HS-27A (cell line): ENCODE measurements around the gene STX12.
"Not testable (repeated sequence)": the region's sequence is repeated elsewhere in the genome, so short reads cannot be mapped to it uniquely, and the experiment has no call there.

Source experiments
- DNase-seq: peaks from one replicate; pipeline ENCODE4 v3.0.0-alpha.2; 2012; ENCODE audit warnings: low read depth, missing footprints

The STX12 gene

DNA sequence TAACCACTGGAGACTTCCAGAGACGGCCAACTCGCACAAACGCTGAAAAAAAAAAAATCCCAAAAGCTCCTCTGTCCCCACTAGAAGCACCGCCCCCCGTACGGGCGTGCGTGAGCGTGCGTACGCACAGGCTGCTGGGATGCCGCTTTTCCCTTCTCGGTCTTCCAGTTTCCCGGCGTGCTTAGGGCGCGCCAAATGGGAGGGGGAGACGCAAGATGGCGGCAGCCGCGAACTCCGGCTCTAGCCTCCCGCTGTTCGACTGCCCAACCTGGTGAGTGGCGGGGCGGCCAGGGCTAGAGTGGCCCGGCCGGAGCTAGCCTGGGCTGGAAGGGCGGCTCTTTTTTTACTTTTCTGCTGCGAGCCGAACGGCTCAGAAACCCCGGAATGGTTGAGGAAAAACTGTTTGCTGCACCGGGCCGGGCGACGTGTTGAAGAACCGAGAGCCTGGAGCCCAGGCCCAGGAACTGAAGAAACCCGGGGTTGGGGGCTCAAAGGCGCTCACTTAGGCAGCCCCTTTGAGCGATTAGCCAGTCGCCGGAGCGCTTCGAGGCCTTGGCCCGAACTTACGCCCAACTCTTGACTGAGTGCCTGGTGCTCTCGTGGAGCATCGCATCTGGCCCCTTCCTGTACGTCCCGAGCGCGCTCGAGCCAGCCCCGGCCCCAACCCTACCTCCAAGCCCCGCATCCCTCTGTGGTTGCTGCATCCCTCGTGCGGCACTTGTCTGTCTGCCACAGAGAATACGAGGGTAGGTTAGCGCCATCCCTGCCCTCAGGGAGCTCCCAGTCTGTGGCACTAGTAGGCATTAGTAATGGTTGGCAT lies 57.8 kb downstream of the STX12 start, which contains the start of gene PPP1R8:
Gene PPP1R8 (plus strand): TSS at position 162 of the 820 bp plus-strand sequence. CDS start 54 bp downstream, at position 216.
- DNase-seq: peak; percentile 89

DNA sequence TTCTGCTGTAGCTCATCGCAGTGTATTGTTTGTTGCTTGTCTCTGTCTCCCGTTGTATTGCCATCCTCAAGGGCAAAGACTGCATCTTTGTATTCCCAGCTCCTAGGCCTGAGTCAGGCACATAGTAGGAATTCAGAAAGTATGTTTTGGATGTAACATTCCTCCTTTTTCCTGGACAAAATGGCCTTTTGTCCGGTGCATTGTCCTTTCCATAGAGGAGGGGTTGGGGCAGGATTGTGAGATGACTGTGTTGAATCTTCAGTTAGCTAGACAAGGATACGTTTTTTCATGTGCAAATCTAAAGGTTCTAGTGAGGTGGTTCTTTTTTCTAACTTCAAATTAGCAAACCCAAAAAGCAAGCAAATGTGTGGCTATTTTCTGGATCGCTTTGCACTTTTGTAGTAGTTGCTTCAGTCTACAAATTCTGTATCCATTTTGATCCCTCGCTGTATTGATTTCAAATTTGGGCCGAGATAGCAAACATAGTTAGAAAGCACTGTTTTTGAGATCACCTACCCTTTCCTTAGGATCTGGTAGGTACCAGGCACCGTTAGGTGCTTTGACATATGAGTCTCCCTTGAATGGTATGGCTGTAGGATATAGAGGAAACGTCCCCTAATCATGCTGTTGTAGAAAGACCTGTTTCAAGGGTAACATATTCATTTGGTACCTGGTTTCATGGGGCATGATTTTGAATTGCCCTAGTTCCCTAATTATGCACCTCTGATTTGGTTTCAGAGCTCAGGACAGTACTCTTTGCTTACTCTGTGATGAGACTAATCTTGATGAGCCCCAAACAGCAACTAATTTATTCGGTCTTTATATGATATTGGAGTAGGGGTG lies 58.8 kb downstream of the STX12 start:
- no peak for DNase-seq

DNA sequence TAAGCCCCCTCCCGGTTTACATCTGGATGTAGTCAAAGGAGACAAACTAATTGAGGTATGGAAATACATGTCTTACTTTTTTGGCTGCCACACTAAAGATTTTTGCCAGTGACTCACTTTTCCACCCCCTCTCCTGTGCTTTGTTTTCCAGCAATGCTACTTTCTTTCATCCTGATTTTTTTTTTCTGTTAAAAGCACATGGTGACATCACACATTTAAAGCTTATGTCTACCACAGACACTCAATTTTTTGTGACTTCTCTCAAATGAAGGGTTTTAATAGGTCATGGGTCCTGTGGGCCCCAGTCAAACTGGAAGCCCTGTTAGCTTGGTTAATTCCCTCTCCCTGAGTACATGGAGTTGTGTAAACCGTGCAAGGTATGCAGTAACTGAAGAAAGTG lies 59.7 kb downstream of the STX12 start:
- DNase-seq: no peak

DNA sequence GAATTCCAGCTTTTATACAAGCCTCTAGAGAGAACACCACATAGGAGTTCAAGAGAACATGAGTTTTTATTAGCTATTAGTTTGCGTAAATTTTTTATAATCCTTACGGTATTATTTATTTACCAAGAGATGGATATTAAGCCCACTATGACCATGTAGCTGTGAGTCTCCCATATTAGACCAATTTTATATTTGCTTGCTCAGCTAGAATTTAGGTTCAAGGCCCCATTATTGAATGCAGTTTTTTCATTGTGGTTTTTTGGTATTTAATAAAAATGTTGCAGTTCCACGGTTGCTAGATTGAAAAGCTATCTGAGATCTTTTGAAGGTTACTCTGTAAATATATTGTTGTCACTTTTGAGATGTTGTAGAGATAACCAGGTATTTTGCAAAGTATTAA lies 60.5 kb downstream of the STX12 start:
- no peak for DNase-seq

DNA sequence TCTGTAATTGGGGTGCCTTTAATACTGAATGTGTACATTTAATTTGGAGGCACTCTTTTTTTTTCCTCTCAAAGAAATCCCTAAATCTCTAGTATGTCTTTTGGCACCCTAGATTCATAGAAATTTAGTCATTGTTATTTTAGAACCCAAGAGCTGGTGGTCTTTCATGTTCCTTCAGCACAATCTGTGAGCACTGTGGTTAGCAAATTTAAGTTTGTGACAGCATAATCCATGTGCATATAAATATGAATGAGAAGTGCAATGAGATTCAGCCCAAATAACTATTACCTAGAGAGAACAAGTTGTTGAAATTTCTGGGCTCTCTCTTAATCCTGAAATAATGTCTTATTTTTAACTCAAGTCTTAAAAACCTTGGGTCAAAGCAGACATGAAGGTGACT lies 62.0 kb downstream of the STX12 start:
- DNase-seq: no peak

GRCh38 chr1:27835501-27835900 lies 62.5 kb downstream of the STX12 start:
- DNase-seq: no peak

DNA sequence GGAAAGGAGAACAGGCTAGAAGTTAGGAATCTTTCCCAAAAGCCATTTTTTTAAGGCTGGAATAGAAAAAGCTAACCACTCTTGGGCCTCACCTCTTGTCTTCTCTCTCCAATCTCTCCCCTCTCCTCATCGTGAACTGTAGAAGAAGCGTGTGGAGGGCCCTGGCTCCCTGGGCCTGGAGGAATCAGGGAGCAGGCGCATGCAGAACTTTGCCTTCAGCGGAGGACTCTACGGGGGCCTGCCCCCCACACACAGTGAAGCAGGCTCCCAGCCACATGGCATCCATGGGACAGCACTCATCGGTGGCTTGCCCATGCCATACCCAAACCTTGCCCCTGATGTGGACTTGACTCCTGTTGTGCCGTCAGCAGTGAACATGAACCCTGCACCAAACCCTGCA lies 76.9 kb downstream of the STX12 start:
- no peak for DNase-seq

- DNase-seq: no peak
These were observed 82.1 kb downstream of the STX12 start for GRCh38 chr1:27855085-27855484.

DNA sequence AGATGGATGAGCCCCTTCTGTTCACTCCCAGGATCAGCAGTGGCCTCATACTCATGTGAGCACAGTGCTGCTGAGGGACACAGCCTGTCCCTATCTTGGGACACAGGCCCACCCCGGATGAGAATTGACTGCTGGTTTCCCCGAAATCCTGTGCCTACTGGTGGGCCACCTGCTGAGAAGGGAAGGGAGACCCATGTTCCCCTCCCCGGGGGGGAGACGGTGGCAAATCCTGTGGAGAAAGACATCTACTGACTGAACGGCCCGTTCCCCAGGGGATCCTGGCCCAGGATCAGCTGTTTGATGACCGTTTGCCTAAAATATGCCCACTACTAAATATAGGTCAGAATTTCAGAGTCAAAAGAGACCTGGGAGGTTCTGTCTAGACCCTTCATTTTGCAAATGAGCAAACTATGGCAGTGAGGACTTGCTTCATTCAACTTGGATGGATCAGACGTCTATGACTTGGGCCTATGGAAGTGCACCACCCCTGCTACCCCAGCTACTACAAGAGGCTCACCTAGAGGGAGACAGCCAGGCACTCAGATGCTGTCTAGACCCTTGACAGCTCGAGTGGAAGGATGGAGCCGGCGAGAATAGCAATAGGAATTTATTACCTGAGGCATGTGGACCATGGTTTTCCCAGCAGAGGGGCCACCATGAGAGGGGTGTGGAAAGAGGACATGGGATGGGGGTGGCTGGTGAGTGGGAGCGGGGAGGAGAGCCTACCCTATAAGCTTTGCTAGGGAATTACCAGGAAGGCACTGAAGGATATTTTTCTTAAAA lies 83.7 kb downstream of the STX12 start:
- DNase-seq: no peak

- not testable (repeated sequence) for DNase-seq
These were observed 84.5 kb downstream of the STX12 start for GRCh38 chr1:27857552-27857951.

DNA sequence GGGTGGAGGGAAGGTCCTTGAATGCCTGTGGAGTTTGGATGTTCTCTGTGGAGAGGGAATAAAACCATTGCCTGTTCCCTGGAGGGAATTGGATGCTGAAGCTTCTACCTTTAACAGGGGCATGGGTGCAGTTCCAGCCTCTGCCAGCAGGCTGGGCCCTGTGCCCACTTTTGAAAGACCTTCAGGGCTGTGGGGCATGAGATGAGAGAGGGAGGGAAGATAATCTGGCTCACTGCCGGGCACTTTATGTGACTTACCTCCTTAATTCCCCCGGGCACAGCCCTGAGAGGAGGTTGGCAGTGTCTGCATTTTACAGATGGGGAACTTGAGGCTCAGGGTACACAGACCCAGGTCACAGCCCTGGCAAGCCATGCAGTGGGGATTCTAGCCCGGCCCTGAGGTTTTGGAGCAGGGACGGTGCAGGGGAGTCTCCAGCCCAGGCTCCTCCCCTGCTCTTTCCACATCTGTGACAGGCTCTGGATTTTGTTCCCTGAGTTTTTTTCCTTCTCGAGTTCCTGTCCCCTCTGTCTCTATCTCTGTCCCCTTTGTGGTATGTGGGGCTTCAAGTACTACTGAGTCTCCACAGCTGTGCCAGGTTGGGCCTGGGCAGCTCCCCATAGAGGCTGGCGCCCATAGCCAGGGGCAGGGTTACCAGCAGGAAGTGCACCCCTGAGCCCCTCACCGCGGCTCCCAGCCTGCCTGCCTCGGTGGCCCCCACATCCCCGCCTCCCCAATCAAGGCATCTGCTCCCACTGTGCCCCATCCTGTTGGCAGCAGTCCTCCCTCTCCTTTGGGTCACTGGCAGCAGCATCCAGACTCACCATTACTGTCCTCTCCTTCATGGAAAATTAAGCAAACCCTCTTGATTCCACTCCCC lies 85.3 kb downstream of the STX12 start:
- DNase-seq: peak; percentile 66

- DNase-seq: no peak
These were observed 86.0 kb downstream of the STX12 start for GRCh38 chr1:27858949-27859576.

DNA sequence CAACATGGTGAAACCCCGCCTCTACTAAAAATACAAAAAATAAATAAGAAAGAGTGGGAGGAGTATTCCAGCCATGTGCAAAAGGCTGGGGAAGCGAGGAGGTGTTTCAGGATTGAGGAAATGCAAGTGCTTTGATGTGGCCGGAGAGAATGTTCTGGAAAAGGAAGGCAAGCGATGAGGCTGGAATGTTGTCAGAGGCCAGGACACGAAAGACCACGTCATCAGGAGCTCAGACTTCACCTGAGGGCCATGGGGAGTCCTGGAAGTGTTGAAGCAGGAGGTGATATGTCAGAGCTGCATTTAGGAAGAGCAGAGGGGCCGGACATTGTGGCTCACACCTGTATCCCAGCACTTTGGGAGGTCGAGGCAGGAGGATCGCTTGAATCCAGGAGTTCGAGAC lies 88.4 kb downstream of the STX12 start:
- no peak for DNase-seq

- DNase-seq: no peak
These were observed 89.0 kb downstream of the STX12 start for GRCh38 chr1:27862004-27862403.

- peak; percentile 61 for DNase-seq
These were observed 89.9 kb downstream of the STX12 start for GRCh38 chr1:27862671-27863537.

- no peak for DNase-seq
These were observed 90.5 kb downstream of the STX12 start for GRCh38 chr1:27863538-27863915.

DNA sequence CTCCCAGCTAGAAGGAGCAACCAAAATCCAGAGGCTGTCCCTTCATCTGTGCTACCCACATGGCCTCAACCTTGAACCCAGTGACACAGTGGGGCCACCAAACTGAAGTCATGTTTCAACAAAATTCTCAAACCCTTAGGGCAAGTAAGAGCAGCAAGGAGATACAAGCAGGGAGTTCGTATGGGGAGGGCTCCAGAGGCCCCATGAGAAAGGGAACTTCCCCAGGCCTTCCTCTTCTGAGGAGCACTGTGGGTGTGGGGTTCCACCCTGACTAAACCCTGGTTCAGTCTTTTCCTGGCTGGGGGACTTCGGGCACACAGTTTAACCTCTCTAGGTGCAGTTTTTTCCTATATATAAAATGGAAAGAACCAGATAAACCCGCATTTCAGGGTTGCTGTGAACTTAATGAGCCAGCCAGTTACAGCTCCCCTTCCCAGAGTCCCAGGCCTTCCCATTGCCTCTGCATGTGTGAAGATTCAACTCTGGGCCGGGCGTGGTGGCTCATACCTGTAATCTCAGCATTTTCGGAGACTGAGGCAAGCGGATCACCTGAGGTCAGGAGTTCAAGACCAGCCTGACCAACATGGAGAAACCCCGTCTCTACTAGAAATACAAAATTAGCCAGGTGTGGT lies 91.4 kb downstream of the STX12 start:
- DNase-seq: no peak

DNA sequence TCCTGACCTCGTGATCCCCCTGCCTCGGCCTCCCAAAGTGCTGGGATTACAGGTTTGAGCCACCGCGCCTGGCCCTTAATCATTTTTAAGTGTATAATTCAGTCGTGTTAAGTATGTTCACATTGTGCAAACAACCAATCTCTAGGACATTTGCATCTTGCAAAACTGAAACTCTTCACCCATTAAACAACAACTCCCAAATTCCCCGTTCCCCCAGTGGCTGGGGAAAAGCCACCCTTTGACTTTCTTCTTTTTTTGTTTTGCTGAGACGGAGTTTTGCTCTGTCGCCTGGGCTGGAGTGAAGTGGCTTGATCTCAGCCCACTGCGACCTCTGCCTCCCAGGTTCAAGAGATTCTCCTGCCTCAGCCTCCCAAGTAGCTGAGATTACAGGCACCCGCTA lies 92.8 kb downstream of the STX12 start:
- no peak for DNase-seq

DNA sequence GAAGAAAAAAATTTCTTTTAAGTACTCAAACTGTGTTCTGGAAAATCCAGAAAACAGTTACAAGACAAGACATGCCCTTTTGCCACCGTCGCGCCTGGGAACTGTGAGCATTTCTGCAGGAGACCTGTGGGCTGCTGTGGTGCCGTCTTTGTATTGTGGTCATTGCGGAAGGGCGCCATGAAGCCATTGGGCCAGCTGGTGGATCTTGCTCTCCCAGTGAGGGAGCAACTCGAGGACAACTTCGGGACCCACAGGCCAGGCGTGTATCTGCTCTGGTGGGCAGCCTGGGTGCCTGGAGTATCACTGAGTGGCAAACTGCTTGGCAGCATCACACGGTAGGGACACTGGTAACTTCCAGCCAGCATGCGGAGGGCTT lies 95.5 kb downstream of the STX12 start:
- DNase-seq: no peak
